PFSK-1 (cell line): ENCODE data around the gene LSS.

ENCODE experiments used
- FOXP2 ChIP-seq: optimal IDR thresholded peaks from 2 replicates; pipeline ENCODE3; 2011; ENCODE audit warnings: borderline replicate concordance, control low read depth, inconsistent platforms; ENCODE audit not compliant: insufficient read depth; ENCODE audit errors: extremely low read length, extremely low read depth
- POLR2AphosphoS5 ChIP-seq: IDR thresholded peaks from 2 replicates; pipeline ENCODE4 v1.6.1; 2012; ENCODE audit warnings: low read depth, mild to moderate bottlenecking, control low read depth, low read length, moderate library complexity
- SIN3A ChIP-seq: IDR thresholded peaks from 2 replicates; pipeline ENCODE4 v1.6.1; 2012; ENCODE audit warnings: mild to moderate bottlenecking, low read length, moderate library complexity, borderline replicate concordance; ENCODE audit not compliant: insufficient read depth
- TAF1 ChIP-seq: IDR thresholded peaks from 2 replicates; pipeline ENCODE4 v1.6.1; 2012; ENCODE audit warnings: low read length, control low read depth, borderline replicate concordance; ENCODE audit not compliant: insufficient read depth
- TF ChIP-seq, protein P1 (sequence below), 2 experiments: IDR thresholded peaks; 2 replicates each; pipeline versions ENCODE4 v1.6.1 to v1.8.0; 2011 to 2012; ENCODE audit warnings: low read depth in 2 of 2, low read length in 2 of 2, control low read depth in 1 of 2, inconsistent platforms in 1 of 2, mild to moderate bottlenecking in 1 of 2, moderate library complexity in 1 of 2; ENCODE audit not compliant: insufficient read depth in 1 of 2

GRCh38 chr21:46159841-46160656, 68.5 kb downstream of the LSS start:
- no peak for TF ChIP-seq FOXP2
- TF ChIP-seq POLR2AphosphoS5: no peak
- no peak for TF ChIP-seq TAF1
- TF ChIP-seq, protein P1, sequence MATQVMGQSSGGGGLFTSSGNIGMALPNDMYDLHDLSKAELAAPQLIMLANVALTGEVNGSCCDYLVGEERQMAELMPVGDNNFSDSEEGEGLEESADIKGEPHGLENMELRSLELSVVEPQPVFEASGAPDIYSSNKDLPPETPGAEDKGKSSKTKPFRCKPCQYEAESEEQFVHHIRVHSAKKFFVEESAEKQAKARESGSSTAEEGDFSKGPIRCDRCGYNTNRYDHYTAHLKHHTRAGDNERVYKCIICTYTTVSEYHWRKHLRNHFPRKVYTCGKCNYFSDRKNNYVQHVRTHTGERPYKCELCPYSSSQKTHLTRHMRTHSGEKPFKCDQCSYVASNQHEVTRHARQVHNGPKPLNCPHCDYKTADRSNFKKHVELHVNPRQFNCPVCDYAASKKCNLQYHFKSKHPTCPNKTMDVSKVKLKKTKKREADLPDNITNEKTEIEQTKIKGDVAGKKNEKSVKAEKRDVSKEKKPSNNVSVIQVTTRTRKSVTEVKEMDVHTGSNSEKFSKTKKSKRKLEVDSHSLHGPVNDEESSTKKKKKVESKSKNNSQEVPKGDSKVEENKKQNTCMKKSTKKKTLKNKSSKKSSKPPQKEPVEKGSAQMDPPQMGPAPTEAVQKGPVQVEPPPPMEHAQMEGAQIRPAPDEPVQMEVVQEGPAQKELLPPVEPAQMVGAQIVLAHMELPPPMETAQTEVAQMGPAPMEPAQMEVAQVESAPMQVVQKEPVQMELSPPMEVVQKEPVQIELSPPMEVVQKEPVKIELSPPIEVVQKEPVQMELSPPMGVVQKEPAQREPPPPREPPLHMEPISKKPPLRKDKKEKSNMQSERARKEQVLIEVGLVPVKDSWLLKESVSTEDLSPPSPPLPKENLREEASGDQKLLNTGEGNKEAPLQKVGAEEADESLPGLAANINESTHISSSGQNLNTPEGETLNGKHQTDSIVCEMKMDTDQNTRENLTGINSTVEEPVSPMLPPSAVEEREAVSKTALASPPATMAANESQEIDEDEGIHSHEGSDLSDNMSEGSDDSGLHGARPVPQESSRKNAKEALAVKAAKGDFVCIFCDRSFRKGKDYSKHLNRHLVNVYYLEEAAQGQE (IDR thresholded peaks at IDR 0.05; ENCODE audit: insufficient read depth in 1 of 2, low read depth in 2 of 2, low read length in 2 of 2): no peak
- no peak for TF ChIP-seq SIN3A
